Measurements from ENCODE around the gene COG2.
"Not testable (repeated sequence)": the region's sequence is repeated elsewhere in the genome, so short reads cannot be mapped to it uniquely, and the experiment has no call there.

COG2 gene

GRCh38 chr1:230721849-230722522 lies 79.7 kb downstream of the COG2 start:
- not testable (repeated sequence) for DNase-seq

DNA sequence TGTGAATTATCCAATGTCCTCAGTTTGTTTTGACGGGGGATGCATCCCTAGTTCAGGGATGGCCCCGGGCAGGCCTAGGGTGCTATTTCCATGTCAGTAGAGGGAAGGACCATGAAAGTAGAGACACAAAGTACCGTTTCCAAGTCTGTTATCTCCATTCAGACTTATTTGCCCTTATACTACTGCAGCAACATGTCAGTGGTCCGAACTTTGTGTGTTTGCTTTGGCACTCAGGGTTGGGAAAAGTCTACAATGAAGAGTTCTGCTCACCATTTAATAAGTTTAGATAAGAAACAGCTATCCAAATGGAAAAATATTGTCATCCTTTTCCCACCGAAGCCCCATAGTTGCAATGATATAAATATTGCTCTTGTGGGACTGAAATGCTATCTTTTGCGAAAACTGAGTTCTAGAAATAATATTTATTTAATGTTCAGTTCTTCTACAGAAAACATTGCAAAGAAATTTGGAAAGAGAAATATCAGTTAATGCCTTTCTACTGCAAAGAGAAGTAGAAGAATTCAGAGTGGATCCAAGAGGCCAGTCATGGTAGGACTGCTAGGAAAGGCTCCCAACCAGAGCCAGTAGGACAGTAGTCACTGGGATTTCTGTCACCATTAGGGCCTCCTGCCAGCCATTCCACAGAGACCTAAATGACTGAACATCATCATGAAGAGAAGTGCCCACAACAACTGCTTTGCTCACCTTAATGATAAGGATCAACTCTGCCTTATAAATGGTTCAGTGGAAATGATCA lies 83.2 kb downstream of the COG2 start:
- DNase-seq: no peak

DNA sequence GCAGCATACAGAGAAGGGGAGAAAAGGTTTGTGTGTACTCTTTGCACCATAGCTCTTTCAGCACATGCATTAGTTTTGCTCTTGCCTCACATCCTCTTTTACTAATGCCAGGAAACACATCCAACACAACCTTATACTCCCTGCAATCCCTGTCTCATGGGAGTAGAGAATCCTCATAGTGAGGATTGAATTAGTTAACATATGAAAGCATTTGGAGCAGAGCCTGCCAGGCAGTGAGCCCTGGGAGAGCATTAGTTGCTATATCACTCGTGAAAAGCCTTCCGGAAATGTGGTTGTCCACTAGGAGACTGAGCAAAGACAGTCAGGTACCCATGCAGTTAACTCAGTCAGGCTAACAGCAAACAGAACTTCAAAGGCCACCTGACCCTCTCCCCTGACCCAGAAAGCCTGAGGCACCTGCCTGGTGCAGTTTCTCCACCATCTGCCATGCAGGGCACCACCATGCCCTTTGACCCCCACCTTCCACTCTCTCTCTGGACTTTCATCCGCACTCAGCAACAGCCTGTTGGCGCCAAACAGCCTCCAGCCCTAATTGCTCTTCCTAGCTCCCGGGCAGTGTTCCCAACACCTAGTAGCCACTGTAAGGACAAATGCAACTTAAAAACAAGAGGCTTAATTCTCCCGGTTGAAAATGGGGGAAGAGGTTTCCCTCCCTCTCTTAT lies 86.6 kb downstream of the COG2 start:
- no peak for DNase-seq

DNA sequence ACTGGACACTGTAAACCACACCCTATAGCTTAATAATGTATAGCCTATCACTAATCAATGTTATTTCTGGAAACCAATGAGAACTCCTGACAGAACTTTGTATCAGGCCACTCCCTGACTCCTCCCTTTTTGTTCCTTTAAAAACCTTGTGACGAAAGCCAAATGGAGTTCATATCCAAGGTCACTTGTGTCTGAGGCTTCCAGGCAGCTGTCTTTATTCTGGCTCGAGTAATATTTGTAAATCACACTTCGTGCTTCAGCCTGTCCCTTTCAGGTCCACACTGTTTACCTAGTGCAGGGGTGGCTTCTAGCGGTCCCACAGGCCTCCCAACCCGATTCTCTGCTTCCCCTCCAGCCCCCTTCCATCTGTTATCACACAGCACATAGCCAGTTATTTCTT lies 88.7 kb downstream of the COG2 start:
- no peak for DNase-seq

DNA sequence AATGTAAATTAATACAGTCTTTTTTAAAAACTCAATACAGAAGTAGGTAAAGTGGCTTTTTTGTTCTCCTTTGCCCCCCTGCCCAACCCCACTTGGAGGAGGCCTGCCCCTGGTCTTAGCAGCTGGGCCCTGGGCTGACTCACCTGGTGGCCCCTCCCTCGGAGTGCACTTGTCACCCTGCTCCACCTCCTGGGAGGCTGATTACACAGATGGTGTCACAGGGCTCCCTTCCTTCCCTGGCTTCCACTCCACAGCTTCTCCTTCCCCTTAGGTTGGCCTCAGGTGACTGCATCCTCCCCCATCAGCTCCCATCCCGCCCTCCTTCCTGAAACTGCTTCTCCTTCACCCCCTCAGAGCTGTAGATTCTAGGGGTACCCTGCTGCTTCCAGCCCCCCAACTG lies 93.2 kb downstream of the COG2 start:
- no peak for DNase-seq

DNA sequence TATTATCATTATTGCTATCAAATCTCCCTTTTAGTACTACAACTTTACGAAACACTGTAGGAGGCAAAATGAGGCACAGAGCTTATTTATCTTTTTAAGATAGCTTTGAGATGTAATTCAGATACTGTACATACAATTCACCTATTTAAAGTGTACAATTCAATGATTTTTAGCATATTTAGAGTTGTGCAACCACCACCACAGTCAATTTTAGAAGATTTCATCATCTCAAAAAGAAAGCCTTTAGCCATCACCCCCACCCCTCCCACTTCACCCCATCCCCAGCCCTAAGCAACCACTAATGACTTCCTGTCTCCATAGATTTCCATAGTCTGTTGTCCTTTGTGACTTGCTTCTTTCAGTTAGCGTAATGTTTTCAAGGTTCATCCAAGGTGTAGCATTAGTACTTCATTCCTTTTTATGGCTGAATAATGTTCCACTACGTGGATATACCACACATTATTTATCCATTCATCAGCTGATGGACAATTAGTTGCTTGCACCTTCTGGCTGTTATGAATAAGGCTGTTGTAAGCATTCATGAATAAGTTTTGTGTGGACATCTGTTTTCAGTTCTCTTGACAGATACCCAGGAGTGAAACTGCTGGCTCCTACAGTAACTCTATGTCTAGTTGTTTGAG lies 95.5 kb downstream of the COG2 start:
- DNase-seq: no peak

DNA sequence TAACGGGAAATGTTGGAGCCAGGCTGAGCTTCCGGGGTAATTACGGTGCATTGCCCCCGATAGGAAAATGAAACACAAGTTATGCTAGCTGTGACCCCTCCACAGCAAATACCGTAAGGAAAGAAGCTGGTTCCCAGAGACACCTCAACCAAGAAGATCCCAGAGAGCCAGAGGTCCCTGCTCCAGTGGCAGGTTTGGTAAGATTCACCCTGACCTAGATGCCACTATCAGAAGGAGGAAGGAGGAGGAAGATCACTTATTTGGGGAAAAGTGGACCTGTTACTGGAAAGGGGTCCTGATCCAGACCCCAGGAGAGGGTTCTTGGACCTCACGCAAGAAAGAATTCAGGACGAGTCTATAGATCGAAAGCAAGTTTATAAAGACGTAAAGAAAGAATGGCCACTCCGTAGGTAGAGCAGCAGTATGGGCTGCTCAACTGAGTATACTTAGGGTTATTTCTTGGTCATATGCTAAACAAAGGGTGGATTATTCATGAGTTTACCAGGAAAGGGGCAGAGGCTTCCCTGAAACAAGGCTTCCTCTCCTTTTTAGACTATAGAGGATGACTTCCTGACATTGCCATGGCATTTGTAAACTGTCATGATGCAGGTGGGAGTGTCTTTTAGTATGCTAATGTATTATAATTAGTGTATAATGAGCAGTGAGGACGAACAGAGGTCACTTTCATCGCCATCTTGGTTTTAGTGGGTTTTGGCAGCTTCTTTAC lies 97.4 kb downstream of the COG2 start:
- DNase-seq: no peak

Measured in EL (cell line).